ENCODE results near the gene AQP12B. TPM values are rescaled to one million over a fixed set of nuclear protein-coding genes. Genes with fewer than 3 reads are reported as not detected.

Gene AQP12B
- total and polyA plus RNA-seq, 2 of the 8 experiments (the other 6 are each of a cell fraction or from before 2014, with no cell fraction given) = not detected

GRCh38 chr2:240648155-240648649, 34.5 kb downstream of the AQP12B start (continued):
- TF ChIP-seq RNF2 (IDR thresholded peaks at IDR 0.05; ENCODE audit: borderline replicate concordance, low read depth, low read length, missing control alignments, poor library complexity, severe bottlenecking) = no peak
- TF ChIP-seq NRF1 (IDR thresholded peaks at IDR 0.05; ENCODE audit: low read depth, low read length) = no peak
- no peak for TF ChIP-seq POLR2AphosphoS5 (IDR thresholded peaks at IDR 0.05; ENCODE audit: low read depth, low read length)
- no peak for TF ChIP-seq YY1 (IDR thresholded peaks at IDR 0.05; ENCODE audit: low read depth, low read length)
- TF ChIP-seq SAP30 (IDR thresholded peaks at IDR 0.05; ENCODE audit: insufficient read depth, insufficient replicate concordance, low read length) = no peak
- no peak for TF ChIP-seq SIRT6 (IDR thresholded peaks at IDR 0.05; ENCODE audit: low read length)
